Retina (tissue), 1 donor: Measurements from ENCODE around the gene ZMYM2.
"Not testable (repeated sequence)": the region's sequence is repeated elsewhere in the genome, so short reads cannot be mapped to it uniquely, and the experiment has no call there.

Experiments
- DNase-seq: peaks from one replicate; pipeline ENCODE4 v3.0.0-alpha.2; 2016

The ZMYM2 gene

GRCh38 chr13:19958155-19959111 is at the start of gene ZMYM2:
Gene ZMYM2, plus strand, starts transcription at chr13:19958727. Its CDS starts 34,346 bp downstream, at chr13:19993073.
- DNase-seq, result peak; percentile 99

DNA sequence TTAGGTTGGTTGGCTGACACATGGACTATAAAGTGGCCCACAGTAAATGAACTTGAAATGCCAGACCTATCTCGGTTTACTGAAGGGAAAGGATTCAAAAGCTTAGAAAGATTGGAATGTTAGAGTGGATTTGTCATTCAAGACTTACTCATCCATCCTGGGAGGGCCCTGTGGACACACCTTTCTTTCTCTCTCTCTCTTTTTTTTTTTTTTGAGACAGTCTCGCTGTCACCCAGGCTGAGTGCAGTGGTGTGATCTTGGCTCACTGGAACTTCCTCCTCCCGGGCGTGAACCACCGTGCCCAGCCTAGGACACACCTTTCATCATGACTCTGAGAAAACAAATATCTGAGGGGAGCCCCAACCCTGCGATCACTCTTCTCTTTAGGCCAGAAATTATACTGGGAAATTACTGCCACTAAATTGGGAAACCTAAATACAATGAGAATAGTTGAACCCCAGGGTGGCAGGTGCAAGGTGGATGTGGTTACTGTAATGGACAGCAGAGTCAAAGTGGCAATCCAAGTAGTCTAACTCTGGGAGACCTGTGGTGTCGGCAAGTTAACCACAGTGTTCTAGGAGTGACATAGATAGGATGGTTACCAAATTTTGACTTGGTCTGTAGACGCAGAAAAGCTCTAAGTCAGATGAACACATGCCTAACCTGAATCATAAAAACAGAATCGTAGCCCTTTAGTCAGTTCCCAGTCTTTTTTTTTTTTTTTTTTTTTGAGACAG is 48.0 kb upstream of the ZMYM2 start:
- DNase-seq, result no peak

- no peak for DNase-seq
Observed at GRCh38 chr13:19927117-19927748, 31.3 kb upstream of the ZMYM2 start.

- DNase-seq, result no peak
Observed at GRCh38 chr13:19940106-19940505, 18.4 kb upstream of the ZMYM2 start.

DNA sequence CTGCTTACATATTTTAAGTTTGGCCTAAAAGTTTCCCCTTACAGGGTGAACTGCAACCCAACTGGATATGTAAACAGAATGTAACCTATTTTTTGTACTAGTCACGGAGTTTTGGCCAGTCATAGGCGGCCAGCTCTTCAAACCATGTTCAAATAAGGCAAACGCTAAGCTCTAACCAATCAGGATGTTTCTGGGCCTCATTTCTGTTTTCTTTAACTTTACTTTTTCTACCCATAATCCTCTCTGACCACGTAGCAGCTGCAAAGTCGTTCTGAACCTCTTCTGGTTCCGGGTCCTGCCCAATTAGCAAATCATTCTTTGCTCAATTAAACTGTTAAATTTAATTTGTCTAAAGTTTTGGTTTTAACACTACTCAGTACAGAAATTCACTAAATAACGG is 8.2 kb upstream of the ZMYM2 start:
- no peak for DNase-seq

- DNase-seq, result no peak
Observed at GRCh38 chr13:19952850-19953249, 5.7 kb upstream of the ZMYM2 start.

GRCh38 chr13:19955873-19956559 is 2.5 kb upstream of the ZMYM2 start:
- no peak for DNase-seq

DNA sequence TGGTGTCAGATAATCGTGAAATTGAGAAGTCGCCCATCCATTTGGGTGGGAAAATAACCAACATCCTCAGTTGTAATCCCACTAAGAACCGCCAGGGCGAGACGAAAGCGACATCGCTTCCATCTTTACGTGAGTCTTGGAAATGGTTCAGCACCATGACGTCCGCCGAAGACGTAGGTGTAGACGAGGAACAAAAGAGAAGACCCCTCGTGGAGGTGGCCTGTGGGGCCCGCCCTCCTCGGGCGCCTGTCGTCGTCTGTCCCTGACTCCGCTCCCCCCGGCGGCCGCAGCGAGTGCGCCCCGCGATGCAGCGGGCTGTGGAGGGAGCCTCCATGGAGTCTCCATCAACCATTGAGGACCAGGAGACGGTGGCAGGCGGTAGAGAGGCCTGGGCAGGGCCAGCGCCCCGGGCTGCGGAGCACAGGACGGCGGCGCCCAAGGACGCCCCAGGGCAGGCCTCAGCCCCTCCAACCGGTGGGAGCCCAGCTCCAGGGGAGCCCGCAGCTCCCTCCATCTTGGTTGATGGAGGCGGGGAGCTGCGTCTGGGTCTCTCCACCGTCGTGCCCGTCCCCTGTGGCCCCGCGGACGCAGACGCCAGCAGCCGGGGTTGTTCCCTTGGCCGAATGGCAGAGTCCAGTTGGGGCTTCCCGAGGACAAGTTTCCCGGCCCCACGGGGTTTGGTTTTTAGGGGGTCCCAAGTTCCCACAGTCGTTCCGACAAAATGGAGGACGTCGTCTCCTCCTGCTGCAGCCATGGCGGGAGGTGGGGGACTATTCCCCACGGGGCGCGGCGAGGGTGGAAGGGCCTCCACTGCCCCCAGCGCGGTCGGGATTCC is 990 bp upstream of the ZMYM2 start:
- DNase-seq, result peak; percentile 94

DNA sequence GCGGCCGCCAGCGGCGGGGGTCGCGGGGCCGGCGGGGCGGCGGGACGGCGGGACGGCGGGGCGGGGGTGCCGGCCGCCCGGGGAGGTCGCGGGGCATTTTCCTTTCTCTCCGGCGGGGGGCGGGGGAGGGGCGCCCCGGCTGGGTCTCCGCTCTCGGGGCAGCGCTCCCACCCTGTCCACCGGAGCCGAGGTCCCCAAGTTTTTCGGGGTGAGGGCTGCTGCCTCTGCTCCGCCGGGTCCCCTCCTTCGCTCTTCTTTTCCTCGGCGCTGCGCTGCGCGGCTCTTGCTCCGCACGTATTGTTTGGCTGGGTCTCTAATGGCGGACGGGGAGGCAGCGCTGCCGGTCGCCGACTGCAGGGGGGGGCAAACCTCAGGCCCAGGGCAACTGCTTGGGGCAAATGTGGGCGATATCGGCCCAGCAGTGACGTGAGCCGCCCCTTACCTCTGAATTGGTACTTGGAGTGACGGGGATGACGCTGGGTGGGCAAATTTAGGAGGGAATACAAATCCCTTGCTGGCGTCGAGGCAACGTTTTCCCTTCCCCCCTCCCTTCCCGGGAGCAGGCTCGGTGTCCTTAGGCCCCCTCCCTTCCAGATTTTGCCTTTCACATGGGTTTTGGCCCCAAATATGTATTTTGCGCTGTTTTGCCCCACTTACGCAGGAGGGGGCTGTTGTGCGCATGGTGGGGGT is 759 bp downstream of the ZMYM2 start:
- DNase-seq, result peak; percentile 87

DNA sequence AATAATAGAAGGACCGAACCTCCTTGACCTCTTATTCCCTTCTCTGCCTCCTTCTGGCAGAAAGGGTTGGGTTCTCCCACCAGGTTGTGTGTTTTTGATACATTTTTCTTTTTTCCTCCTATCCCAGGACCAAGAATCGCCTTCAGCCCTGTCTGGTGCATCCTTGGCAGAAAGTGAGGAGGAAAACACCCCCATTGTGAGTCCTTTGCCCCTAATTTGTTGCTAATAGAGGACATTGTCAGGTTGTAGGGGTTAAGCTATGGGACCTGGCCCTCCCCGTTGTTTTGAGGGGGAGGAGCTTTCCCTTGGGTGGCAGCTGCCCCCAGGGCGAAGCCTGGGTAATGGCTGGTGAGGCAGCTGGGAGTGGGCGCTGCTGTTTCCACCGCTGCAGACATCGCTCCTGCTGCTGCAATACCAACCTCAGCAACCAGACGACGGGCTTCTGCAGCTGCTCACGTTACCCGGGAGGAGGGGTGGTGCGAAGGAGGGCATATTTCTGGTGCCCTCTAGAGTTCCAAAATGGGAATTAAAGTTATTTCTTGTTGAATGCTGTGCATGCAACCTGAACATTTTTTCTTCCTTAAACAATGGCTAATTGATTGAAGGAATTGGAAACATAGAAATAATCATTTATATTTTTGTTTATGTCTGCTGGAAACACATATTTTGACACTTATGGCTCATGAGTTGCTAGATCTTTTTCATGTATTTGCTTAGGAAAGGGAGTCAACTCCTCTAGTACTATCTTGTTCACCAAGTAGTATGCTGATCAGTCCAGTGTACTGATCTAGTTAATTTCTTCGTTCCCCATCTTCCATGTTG is 1.5 kb downstream of the ZMYM2 start:
- peak; percentile 91 for DNase-seq

DNA sequence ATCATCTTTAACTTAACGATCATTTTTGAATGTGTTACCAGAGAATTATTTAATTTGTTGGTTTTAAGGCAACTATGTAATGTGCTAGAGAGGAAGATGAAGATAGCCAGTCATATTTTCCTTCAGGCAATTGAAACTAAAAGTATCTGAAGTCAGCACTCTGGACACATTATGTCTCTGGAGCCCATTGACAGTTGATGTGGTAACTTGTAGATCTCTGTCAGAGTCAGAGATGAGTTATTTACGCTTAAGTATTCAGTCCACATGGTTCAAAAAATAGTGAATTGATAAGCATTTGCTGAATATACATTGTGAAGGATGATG is 2.1 kb downstream of the ZMYM2 start:
- no peak for DNase-seq

DNA sequence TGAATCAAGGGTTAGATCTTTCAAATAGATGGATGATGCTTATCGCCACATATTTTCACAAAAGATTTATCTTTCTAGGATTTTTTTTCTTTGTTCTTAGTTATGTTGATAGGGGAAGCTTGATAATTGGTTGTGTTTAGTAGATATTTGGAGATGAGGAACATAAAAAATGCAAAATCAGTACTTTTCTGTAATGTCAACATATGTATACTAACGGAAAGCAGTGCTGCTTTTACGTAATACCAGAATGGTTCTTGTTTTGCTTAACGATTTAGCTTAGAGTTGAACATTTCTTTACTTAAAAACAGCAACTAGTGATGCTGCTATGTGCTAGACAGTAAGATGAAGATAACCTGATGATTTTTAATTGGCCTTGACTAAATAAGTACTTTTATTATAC is 3.0 kb downstream of the ZMYM2 start:
- DNase-seq, result no peak

GRCh38 chr13:19961924-19962323 is 3.4 kb downstream of the ZMYM2 start:
- DNase-seq, result no peak

- DNase-seq, result no peak
Observed at GRCh38 chr13:19962894-19963293, 4.4 kb downstream of the ZMYM2 start.

DNA sequence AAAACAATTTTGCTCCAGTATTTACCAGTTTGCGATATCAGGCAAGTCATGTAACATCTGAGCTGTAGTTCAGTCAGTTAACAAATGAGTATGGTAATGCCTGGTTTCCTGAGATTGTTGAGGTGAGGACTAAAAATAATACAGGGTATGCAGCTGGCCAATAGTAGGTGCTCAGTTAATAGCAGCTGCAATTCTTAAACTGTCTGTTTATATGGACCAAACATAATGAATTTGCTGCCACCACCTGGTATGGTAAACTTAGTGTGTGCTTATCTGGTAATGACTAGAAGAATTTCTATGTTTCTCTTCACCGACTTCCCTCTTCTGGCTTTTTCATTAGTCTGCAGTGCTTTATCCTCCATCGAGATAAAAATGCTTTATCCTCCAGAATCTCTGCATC is 9.1 kb downstream of the ZMYM2 start:
- DNase-seq, result no peak

DNA sequence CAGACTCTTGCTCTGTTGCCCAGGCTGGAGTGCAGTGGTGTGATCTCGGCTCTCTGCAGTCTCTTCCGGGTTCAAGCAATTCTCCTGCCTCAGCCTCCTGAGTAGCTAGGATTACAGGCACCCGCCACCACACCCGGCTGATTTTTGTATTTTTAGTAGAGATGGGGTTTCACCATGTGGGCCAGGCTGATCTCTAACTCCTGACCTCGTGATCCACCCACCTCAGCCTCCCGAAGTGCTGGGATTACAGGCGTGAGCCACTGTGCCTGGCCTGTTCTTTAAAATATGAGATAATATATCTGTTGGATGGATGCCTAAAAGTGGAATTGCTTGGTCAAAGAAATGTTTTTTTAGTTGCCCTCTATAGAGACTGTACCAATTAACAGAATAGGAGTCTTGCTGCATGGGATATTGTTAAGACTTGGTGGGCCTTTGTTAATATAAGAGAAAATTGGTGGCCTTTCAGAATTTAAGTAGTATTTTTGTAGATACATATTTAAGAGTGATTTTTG is 16.0 kb downstream of the ZMYM2 start:
- DNase-seq, result not testable (repeated sequence)

DNA sequence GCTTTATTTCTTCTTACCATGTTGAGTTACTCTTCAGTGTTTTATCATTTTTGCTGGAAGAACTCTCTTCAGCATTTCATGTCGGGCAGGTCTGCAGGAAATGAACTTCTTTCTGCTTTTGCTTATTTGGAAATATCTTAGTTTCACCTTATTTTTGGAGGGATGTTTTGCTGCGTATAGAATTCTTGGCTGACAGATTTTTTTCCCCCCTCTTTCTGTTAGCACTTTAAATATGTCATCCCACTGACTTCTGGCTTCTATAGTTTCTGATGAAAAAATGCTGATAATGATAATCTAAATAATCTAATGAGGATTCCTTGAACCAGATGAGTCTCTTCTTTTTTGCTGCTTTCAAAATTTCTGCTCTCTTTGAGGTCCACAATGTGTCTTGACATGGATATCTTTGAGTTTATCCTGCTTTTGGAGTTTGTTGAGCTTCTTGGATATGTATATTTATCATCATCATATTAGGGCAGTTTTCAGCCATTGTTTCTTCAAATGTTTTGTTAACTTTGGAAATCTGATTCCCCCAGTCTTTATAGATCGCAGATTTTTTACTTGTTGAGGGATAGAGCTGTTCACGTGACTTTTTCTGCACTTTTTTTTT is 20.4 kb downstream of the ZMYM2 start:
- no peak for DNase-seq

DNA sequence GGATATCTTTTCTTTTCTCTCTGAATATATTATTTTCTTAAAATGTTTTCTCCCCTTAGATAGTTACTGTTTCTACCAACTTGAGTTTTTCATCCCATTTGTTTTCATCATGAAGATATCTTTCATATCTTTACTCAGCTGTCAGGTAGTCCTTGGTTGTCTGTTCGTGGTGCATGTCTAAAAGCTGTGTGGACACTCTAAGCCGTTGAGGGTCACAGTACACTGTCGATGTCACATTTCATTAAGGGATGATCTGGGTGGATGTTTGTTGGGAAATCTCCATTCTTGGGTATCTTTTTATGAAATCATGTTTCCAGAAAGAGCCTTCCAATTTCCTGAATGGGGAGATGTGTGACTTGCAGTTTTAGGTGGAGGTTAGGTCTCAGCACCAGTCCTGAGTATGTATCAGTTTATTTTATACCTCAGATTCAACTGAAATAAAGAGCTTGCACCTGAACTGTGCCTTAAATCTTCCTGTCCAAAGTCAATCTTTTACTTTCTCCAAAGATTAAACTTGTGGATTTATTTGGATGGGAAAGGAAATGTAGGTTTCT is 23.2 kb downstream of the ZMYM2 start:
- DNase-seq, result no peak

DNA sequence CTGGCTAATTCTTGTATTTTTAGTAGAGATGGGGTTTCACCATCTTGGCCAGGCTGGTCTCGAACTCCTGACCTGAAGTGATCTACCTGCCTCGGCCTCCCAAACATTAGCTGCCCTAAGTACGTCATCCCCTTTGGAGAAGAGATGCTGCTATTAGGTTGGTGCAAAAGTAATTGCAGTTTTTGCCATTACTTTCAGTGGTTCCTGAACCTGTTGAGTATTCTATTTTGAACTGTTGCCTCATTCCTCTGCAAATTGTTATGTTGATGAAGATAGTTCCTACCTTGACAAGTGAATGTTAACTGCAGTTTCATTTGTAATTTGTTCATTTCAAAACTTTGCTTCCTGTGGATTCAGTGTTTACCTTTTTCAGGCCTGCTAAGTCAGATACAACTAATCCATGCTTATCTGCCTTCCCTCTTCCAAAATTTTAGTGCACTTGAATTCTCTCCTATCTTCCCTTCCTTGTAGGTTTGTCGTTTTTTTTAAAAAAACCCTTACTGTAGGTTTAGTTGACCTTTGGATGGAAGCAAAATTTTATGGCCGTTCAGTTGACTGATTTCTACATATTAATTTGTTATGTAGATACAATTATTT is 24.0 kb downstream of the ZMYM2 start:
- DNase-seq, result no peak
